ENCODE measurements around the gene APOC3. TPM values are rescaled to one million over a fixed set of nuclear protein-coding genes. Genes with fewer than 3 reads are reported as not detected.
A peak's percentile ranks its signal among the peaks of the same experiment; 100 is the strongest.

The APOC3 gene
- not detected for total RNA-seq

- no peaks in the 10 kb centered on the region for H3K36me3 Mint-ChIP-seq (ENCODE audit: low read depth)
- no peak within 1 kb of the TSS for H3K27ac Mint-ChIP-seq
- CTCF ChIA-PET = interaction anchor here (0.6 kb wide), 1 partner anchor 17 kb away, joined by 3 read pairs; no protein-coding TSS in a partner anchor
- intact Hi-C loops (cut with micrococcal nuclease) = no loop called here
- DNase-seq = no peak
- H3K4me1 Mint-ChIP-seq (ENCODE audit: low read depth) = peaks cover under 1% of the 10 kb centered on the region
- no peak within 1 kb of the TSS for H3K4me3 Mint-ChIP-seq
- peaks cover under 1% of the 10 kb centered on the region for H3K27me3 Mint-ChIP-seq (ENCODE audit: low read depth)
- no peaks in the 10 kb centered on the region for H3K9me3 Mint-ChIP-seq
Observed at GRCh38 chr11:116829525-116830183, at the start of gene APOC3. APOC3 (plus strand) TSS chr11:116829907; CDS start chr11:116830583, 676 bp downstream.

- CTCF ChIA-PET = interaction anchor here (0.9 to 2.7 kb wide), 4 partner anchors 10 to 323 kb away, joined by 3 to 11 read pairs (median 6); partner anchors contain the start of gene APOA5
Observed at GRCh38 chr11:116782728-116783127, 47.0 kb upstream of the APOC3 start.

GRCh38 chr11:116786326-116786725 is 43.4 kb upstream of the APOC3 start:
- CTCF ChIA-PET = interaction anchor here (0.7 to 10.2 kb wide), 6 partner anchors 13 to 313 kb away, joined by 3 to 134 read pairs (median 4); partner anchors contain the start of genes APOA1 and BUD13
- no peaks in the 10 kb centered on the region for H3K9me3 Mint-ChIP-seq
- H3K27ac Mint-ChIP-seq = no peak overlapping the region
- H3K36me3 Mint-ChIP-seq (ENCODE audit: low read depth) = peaks cover 50% of the 10 kb centered on the region
- intact Hi-C loops (cut with micrococcal nuclease) = loop anchor here (5.0 kb wide), 1 partner anchor 311 kb away; the partner anchor contains the start of gene SIK3
- no peak for DNase-seq
- H3K27me3 Mint-ChIP-seq (ENCODE audit: low read depth) = no peaks in the 10 kb centered on the region
- H3K4me1 Mint-ChIP-seq (ENCODE audit: low read depth) = peaks cover 60% of the 10 kb centered on the region
- peak overlapping the region; percentile 92 for H3K4me3 Mint-ChIP-seq

More at GRCh38 chr11:116782728-116783127, 47.0 kb upstream of the APOC3 start:
- intact Hi-C loops (cut with micrococcal nuclease) = no loop called here
- Mint-ChIP-seq H3K36me3 (ENCODE audit: low read depth) (peaks cover 73% of the 10 kb centered on the region), H3K4me1 (ENCODE audit: low read depth) (peaks cover 84% of the 10 kb centered on the region), H3K9me3 (no peaks in the 10 kb centered on the region), H3K27me3 (ENCODE audit: low read depth) (no peaks in the 10 kb centered on the region), H3K4me3 (no peak overlapping the region), H3K27ac (peak overlapping the region; percentile 71)
- DNase-seq = no peak

- peak overlapping the region; percentile 92 for H3K4me3 Mint-ChIP-seq
- CTCF ChIA-PET = interaction anchor here (0.6 to 10.2 kb wide), 8 partner anchors 14 to 389 kb away, joined by 3 to 134 read pairs (median 4); partner anchors contain the start of genes APOA1 and BUD13
- peaks cover 61% of the 10 kb centered on the region for H3K4me1 Mint-ChIP-seq (ENCODE audit: low read depth)
- DNase-seq = no peak
- peaks cover 45% of the 10 kb centered on the region for H3K36me3 Mint-ChIP-seq (ENCODE audit: low read depth)
- intact Hi-C loops (cut with micrococcal nuclease) = loop anchor here (5.0 kb wide), 1 partner anchor 310 kb away; the partner anchor contains the start of gene SIK3
- no peaks in the 10 kb centered on the region for H3K9me3 Mint-ChIP-seq
- peak overlapping the region; percentile 55 for H3K27ac Mint-ChIP-seq
- H3K27me3 Mint-ChIP-seq (ENCODE audit: low read depth) = no peaks in the 10 kb centered on the region
Observed at GRCh38 chr11:116786966-116787365, 42.7 kb upstream of the APOC3 start.

- peak overlapping the region; percentile 55 for H3K27ac Mint-ChIP-seq
- DNase-seq = no peak
- intact Hi-C loops (cut with micrococcal nuclease) = loop anchor here (5.0 kb wide), 1 partner anchor 310 kb away; the partner anchor contains the start of gene SIK3
- H3K4me3 Mint-ChIP-seq = peak overlapping the region; percentile 92
- H3K9me3 Mint-ChIP-seq = no peaks in the 10 kb centered on the region
- H3K27me3 Mint-ChIP-seq (ENCODE audit: low read depth) = no peaks in the 10 kb centered on the region
- peaks cover 41% of the 10 kb centered on the region for H3K36me3 Mint-ChIP-seq (ENCODE audit: low read depth)
- peaks cover 56% of the 10 kb centered on the region for H3K4me1 Mint-ChIP-seq (ENCODE audit: low read depth)
- CTCF ChIA-PET = interaction anchor here (0.6 to 10.2 kb wide), 8 partner anchors 14 to 388 kb away, joined by 3 to 134 read pairs (median 4); partner anchors contain the start of genes APOA1 and BUD13
Observed at GRCh38 chr11:116787436-116787785, 42.3 kb upstream of the APOC3 start.

- CTCF ChIA-PET = interaction anchor here (0.6 to 10.2 kb wide), 5 partner anchors 25 to 318 kb away, joined by 3 to 134 read pairs (median 4); partner anchors contain the start of gene APOA1
- Mint-ChIP-seq H3K4me3 (peak within 1 kb of the TSS; percentile 92), H3K27ac (peak within 1 kb of the TSS; percentile 87), H3K36me3 (ENCODE audit: low read depth) (peaks cover 36% of the 10 kb centered on the region), H3K9me3 (no peaks in the 10 kb centered on the region), H3K27me3 (ENCODE audit: low read depth) (no peaks in the 10 kb centered on the region), H3K4me1 (ENCODE audit: low read depth) (peaks cover 51% of the 10 kb centered on the region)
- intact Hi-C loops (cut with micrococcal nuclease) = loop anchor here (1.0 to 5.0 kb wide), 4 partner anchors 15 to 443 kb away; partner anchors contain the start of gene SIK3
- DNase-seq = peak; percentile 87
Observed at GRCh38 chr11:116787786-116788486, 41.8 kb upstream of the APOC3 start, which contains the start of gene ZPR1. ZPR1 (minus strand) TSS chr11:116788023; CDS start chr11:116787990, 33 bp downstream.

- Mint-ChIP-seq H3K27ac (peak overlapping the region; percentile 17), H3K27me3 (ENCODE audit: low read depth) (no peaks in the 10 kb centered on the region), H3K36me3 (ENCODE audit: low read depth) (peaks cover 31% of the 10 kb centered on the region), H3K4me1 (ENCODE audit: low read depth) (peaks cover 45% of the 10 kb centered on the region), H3K9me3 (no peaks in the 10 kb centered on the region), H3K4me3 (peak overlapping the region; percentile 92)
- no peak for DNase-seq
- intact Hi-C loops (cut with micrococcal nuclease) = loop anchor here (1.0 to 5.0 kb wide), 4 partner anchors 15 to 442 kb away; partner anchors contain the start of gene SIK3
- CTCF ChIA-PET = interaction anchor here (0.6 to 10.2 kb wide), 4 partner anchors 24 to 317 kb away, joined by 3 to 134 read pairs (median 9); partner anchors contain the start of gene APOA1
Observed at GRCh38 chr11:116788534-116788933, 41.2 kb upstream of the APOC3 start.

GRCh38 chr11:116788975-116789374 is 40.7 kb upstream of the APOC3 start:
- H3K36me3 Mint-ChIP-seq (ENCODE audit: low read depth) = peaks cover 31% of the 10 kb centered on the region
- CTCF ChIA-PET = interaction anchor here (2.9 to 10.2 kb wide), 3 partner anchors 11 to 318 kb away, joined by 10 to 134 read pairs (median 60); partner anchors contain the start of gene APOA1
- no peak overlapping the region for H3K27ac Mint-ChIP-seq
- H3K27me3 Mint-ChIP-seq (ENCODE audit: low read depth) = no peaks in the 10 kb centered on the region
- intact Hi-C loops (cut with micrococcal nuclease) = loop anchor here (1.0 to 5.0 kb wide), 4 partner anchors 16 to 442 kb away; partner anchors contain the start of gene SIK3
- H3K4me3 Mint-ChIP-seq = peak overlapping the region; percentile 92
- H3K4me1 Mint-ChIP-seq (ENCODE audit: low read depth) = peaks cover 43% of the 10 kb centered on the region
- DNase-seq = no peak
- no peaks in the 10 kb centered on the region for H3K9me3 Mint-ChIP-seq

- peaks cover 18% of the 10 kb centered on the region for H3K36me3 Mint-ChIP-seq (ENCODE audit: low read depth)
- intact Hi-C loops (cut with micrococcal nuclease) = loop anchor here (1.0 kb wide), 2 partner anchors 46 to 316 kb away; no protein-coding TSS in a partner anchor
- H3K27ac Mint-ChIP-seq = no peak overlapping the region
- H3K4me1 Mint-ChIP-seq (ENCODE audit: low read depth) = peaks cover 30% of the 10 kb centered on the region
- no peak overlapping the region for H3K4me3 Mint-ChIP-seq
- CTCF ChIA-PET = interaction anchor here (0.6 to 10.2 kb wide), 31 partner anchors 9 to 437 kb away, joined by 3 to 134 read pairs (median 4); partner anchors contain the start of genes APOA1 and SIK3
- H3K27me3 Mint-ChIP-seq (ENCODE audit: low read depth) = no peaks in the 10 kb centered on the region
- H3K9me3 Mint-ChIP-seq = no peaks in the 10 kb centered on the region
- DNase-seq = no peak
Observed at GRCh38 chr11:116790167-116791001, 39.3 kb upstream of the APOC3 start.

- intact Hi-C loops (cut with micrococcal nuclease) = loop anchor here (1.0 kb wide), 2 partner anchors 45 to 315 kb away; no protein-coding TSS in a partner anchor
- no peaks in the 10 kb centered on the region for H3K9me3 Mint-ChIP-seq
Observed at GRCh38 chr11:116791002-116791812, 38.5 kb upstream of the APOC3 start.

More at GRCh38 chr11:116791002-116791812, 38.5 kb upstream of the APOC3 start:
- Mint-ChIP-seq H3K27ac (no peak overlapping the region), H3K4me3 (no peak overlapping the region), H3K27me3 (ENCODE audit: low read depth) (no peaks in the 10 kb centered on the region), H3K36me3 (ENCODE audit: low read depth) (peaks cover 10% of the 10 kb centered on the region), H3K4me1 (ENCODE audit: low read depth) (peaks cover 22% of the 10 kb centered on the region)
- CTCF ChIA-PET = interaction anchor here (0.6 to 10.2 kb wide), 38 partner anchors 8 to 436 kb away, joined by 3 to 134 read pairs (median 4); partner anchors contain the start of genes APOA1, APOA4 and SIK3
- peak; percentile 84 for DNase-seq
